ENCODE measurements around the gene PPP1R12B. TPM values are rescaled to one million over a fixed set of nuclear protein-coding genes. Genes with fewer than 3 reads are reported as not detected.
"Not testable (repeated sequence)": the region's sequence is repeated elsewhere in the genome, so short reads cannot be mapped to it uniquely, and the experiment has no call there.

The PPP1R12B gene
- total RNA-seq, 1 donor from 2014 or later: 21.8 TPM

DNA sequence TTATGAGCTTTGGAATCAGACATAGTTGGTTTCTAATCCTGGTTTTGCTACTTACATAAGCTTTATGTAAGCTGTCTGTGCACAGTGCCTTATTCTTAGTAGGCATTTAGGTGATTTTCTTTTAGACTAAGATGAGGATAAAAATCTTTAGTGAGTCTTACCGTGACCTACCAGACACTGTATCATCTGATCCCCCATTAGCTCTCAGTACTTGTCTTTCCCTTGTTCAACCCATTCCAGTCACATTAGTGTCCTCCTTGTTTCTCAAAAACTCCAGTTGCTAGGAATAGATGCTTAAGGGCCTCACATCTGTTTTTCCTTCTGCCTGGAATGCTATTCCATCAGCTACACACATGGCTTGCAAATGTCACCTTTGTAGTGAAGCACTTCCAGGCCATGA lies 18.8 kb downstream of the PPP1R12B start:
- Histone ChIP-seq H3K9ac (no peak overlapping the region), H3K4me1 (peaks cover 2% of the 10 kb centered on the region), H3F3A (ENCODE audit: low read depth) (no peaks in the 10 kb centered on the region), H2AFZ (replicated peaks) (no peak overlapping the region), H3K4me2 (no peak overlapping the region), H3K27ac (no peak overlapping the region), H3K4me3 (no peak overlapping the region), H3K27me3 (no peaks in the 10 kb centered on the region), H4K20me1 (ENCODE audit: low read depth) (no peaks in the 10 kb centered on the region), H3K9me3 (ENCODE audit: low read depth) (no peaks in the 10 kb centered on the region), H3K36me3 (no peaks in the 10 kb centered on the region), H3K79me2 (ENCODE audit: low read depth) (peaks cover 16% of the 10 kb centered on the region)
- peaks cover 2% of the 10 kb centered on the region for H3K9me3 Mint-ChIP-seq
- H3K4me1 Mint-ChIP-seq: peaks cover 1% of the 10 kb centered on the region
- peaks cover 2% of the 10 kb centered on the region for H3K36me3 Mint-ChIP-seq
- TF ChIP-seq EZH2phosphoT487 (IDR thresholded peaks at IDR 0.05): no peak
- TF ChIP-seq, protein P1, sequence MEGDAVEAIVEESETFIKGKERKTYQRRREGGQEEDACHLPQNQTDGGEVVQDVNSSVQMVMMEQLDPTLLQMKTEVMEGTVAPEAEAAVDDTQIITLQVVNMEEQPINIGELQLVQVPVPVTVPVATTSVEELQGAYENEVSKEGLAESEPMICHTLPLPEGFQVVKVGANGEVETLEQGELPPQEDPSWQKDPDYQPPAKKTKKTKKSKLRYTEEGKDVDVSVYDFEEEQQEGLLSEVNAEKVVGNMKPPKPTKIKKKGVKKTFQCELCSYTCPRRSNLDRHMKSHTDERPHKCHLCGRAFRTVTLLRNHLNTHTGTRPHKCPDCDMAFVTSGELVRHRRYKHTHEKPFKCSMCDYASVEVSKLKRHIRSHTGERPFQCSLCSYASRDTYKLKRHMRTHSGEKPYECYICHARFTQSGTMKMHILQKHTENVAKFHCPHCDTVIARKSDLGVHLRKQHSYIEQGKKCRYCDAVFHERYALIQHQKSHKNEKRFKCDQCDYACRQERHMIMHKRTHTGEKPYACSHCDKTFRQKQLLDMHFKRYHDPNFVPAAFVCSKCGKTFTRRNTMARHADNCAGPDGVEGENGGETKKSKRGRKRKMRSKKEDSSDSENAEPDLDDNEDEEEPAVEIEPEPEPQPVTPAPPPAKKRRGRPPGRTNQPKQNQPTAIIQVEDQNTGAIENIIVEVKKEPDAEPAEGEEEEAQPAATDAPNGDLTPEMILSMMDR (IDR thresholded peaks at IDR 0.05): no peak
- no peak for TF ChIP-seq EZH2 (IDR thresholded peaks at IDR 0.05)
- no peak overlapping the region for H3K4me3 Mint-ChIP-seq
- no peaks in the 10 kb centered on the region for H3K27me3 Mint-ChIP-seq (ENCODE audit: insufficient read depth, low read depth)
- no peak for DNase-seq (ENCODE audit: low spot score)
- H3K27ac Mint-ChIP-seq: no peak overlapping the region

DNA sequence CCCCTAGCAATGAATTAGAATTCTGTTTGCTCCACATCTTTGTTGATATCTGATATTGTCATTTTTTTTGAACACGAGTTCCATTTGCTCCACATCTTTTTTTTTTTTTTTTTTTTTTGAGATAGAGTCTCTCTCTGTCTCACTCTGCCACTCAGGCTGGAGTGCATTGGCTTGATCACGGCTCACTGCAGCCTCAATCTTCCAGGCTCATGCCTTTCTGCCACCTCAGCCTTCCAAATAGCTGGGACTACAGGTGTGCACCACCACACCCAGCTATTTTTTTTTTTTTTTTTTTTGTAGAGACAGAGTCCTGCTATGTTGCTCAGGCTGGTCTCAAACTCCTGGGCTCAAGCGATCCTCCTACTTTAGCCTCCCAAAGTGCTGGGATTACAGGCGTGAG lies 22.4 kb downstream of the PPP1R12B start:
- DNase-seq (ENCODE audit: low spot score); H3K9ac ChIP-seq; H3K4me2 ChIP-seq; H3K27me3 ChIP-seq; H3K27me3 Mint-ChIP-seq (ENCODE audit: insufficient read depth, low read depth); H3K27ac Mint-ChIP-seq; H3K4me3 ChIP-seq; H3K36me3 Mint-ChIP-seq; H3K9me3 ChIP-seq (ENCODE audit: low read depth); H4K20me1 ChIP-seq (ENCODE audit: low read depth); H3F3A ChIP-seq (ENCODE audit: low read depth); H3K4me1 Mint-ChIP-seq; H3K79me2 ChIP-seq (ENCODE audit: low read depth); H3K4me3 Mint-ChIP-seq; H3K4me1 ChIP-seq; H3K36me3 ChIP-seq; H3K27ac ChIP-seq; H3K9me3 Mint-ChIP-seq; H2AFZ ChIP-seq (replicated peaks): not testable (repeated sequence)

DNA sequence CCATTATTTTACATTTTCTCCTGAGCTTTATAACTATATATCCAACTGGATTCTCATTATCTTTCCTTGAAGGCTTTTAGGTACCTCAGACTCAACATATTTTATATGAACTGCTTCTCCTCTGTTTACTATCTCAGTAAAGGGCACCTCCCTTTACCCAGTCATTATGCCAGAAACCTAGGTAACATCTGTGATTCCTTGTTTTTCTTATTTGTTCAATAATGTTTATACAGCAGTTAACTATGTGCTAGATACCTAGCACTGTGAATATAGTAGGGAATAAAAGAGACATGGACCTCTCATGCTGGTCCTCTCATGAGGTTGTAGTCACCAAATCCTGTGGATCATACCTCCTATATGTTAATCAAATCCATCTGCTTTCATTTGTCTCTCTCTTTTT lies 25.6 kb downstream of the PPP1R12B start:
- Histone ChIP-seq H3K4me3 (no peak overlapping the region), H2AFZ (replicated peaks) (no peak overlapping the region), H3K79me2 (ENCODE audit: low read depth) (no peaks in the 10 kb centered on the region), H3K9me3 (ENCODE audit: low read depth) (no peaks in the 10 kb centered on the region), H4K20me1 (ENCODE audit: low read depth) (no peaks in the 10 kb centered on the region), H3K27me3 (no peaks in the 10 kb centered on the region), H3K9ac (no peak overlapping the region), H3K36me3 (no peaks in the 10 kb centered on the region), H3F3A (ENCODE audit: low read depth) (no peaks in the 10 kb centered on the region), H3K27ac (no peak overlapping the region), H3K4me2 (no peak overlapping the region), H3K4me1 (no peaks in the 10 kb centered on the region)
- Mint-ChIP-seq H3K36me3 (peaks cover 6% of the 10 kb centered on the region), H3K27ac (no peak overlapping the region), H3K9me3 (peaks cover 2% of the 10 kb centered on the region), H3K4me1 (no peaks in the 10 kb centered on the region), H3K4me3 (no peak overlapping the region), H3K27me3 (ENCODE audit: insufficient read depth, low read depth) (no peaks in the 10 kb centered on the region)
- no peak for TF ChIP-seq EZH2 (IDR thresholded peaks at IDR 0.05)
- TF ChIP-seq, protein P1 (IDR thresholded peaks at IDR 0.05): no peak
- no peak for TF ChIP-seq EZH2phosphoT487 (IDR thresholded peaks at IDR 0.05)
- DNase-seq (ENCODE audit: low spot score): no peak

DNA sequence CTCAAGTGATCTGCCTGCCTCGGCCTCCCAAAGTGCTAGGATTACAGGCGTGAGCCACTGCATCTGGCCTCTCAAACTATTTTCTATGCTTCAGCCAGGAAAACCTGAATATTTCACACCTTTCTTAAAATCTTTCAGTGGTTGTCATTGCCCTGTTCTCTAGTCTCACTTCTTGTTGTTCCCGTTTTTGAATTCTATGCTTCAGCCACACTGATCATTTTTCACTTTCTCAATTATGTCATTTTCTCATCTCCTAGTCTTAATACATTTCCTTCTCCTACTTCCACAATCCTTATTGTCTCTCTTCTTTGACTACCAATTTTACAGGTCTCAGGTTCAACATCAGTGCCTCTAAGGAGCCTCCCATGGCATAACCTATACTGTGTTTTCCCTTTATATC lies 26.7 kb downstream of the PPP1R12B start:
- H4K20me1 ChIP-seq (ENCODE audit: low read depth); H3K4me3 Mint-ChIP-seq; H3K27ac Mint-ChIP-seq; H2AFZ ChIP-seq (replicated peaks); H3K27me3 Mint-ChIP-seq (ENCODE audit: insufficient read depth, low read depth); H3K27ac ChIP-seq; H3K27me3 ChIP-seq; H3K4me1 ChIP-seq; H3F3A ChIP-seq (ENCODE audit: low read depth); DNase-seq (ENCODE audit: low spot score); H3K4me2 ChIP-seq; H3K4me1 Mint-ChIP-seq; H3K9me3 Mint-ChIP-seq; H3K36me3 ChIP-seq; H3K9me3 ChIP-seq (ENCODE audit: low read depth); H3K36me3 Mint-ChIP-seq; H3K9ac ChIP-seq; H3K4me3 ChIP-seq; H3K79me2 ChIP-seq (ENCODE audit: low read depth): not testable (repeated sequence)

Measured in neural progenitor cell (in vitro differentiated cells).